HCT116 (cell line): ENCODE measurements around the gene MBD3.

Experiments used
- CBX3 ChIP-seq: IDR thresholded peaks from 2 replicates; pipeline ENCODE4 v1.6.1; 2012; ENCODE audit warnings: low read depth
- POLR2A ChIP-seq: IDR thresholded peaks from 2 replicates; pipeline ENCODE4 v1.7.0; 2011; ENCODE audit warnings: borderline replicate concordance; ENCODE audit not compliant: insufficient read depth, insufficient read length; ENCODE audit errors: extremely low read depth
- POLR2AphosphoS5 ChIP-seq: IDR thresholded peaks from 2 replicates; pipeline ENCODE4 v1.6.1; 2011; ENCODE audit warnings: mild to moderate bottlenecking, low read depth, low read length, moderate library complexity
- ZFX ChIP-seq: fragments of 450-650 bp; IDR thresholded peaks from 2 replicates; pipeline ENCODE4 v1.6.1; 2017
- TF ChIP-seq, protein P1 (sequence below): IDR thresholded peaks from 2 replicates; pipeline ENCODE4 v1.6.1; 2012
- TF ChIP-seq, protein P2 (sequence below), 3 experiments: fragments of 200-600 bp in 1 of 3; sonication (generic) in 1 of 3; IDR thresholded peaks in 2 of 3; conservative IDR thresholded peaks in 1 of 3; 2 replicates each; pipeline ENCODE4 v1.5.1; 2012 to 2017; ENCODE audit warnings: low read depth in 2 of 3, low read length in 2 of 3, antibody characterized with exemption in 1 of 3, borderline replicate concordance in 1 of 3, control low read depth in 1 of 3, mild to moderate bottlenecking in 1 of 3, mixed read lengths in 1 of 3, mixed run types in 1 of 3, moderate library complexity in 1 of 3; ENCODE audit not compliant: insufficient read depth in 1 of 3

DNA sequence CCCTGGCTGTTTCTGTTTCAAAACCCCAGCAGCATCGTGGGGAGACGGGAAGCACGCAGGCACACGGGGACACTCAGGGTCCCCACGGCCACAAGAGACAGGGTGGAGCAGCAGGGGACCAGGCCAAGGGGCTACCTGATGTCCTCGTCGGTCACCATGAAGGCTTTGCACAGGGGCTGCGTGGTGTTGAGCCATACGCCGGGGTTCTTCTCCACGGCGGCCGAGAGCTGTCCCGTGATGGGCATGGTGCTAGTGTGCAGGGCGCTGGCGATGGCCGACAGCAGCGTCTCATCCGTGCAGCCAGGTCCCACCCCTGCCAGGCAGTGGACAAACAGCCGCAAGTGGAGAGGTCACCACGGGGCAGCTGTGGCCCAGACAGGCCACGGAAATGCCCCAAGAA, 11.7 kb downstream of the MBD3 start:
- TF ChIP-seq, protein P1, sequence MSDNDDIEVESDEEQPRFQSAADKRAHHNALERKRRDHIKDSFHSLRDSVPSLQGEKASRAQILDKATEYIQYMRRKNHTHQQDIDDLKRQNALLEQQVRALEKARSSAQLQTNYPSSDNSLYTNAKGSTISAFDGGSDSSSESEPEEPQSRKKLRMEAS: no peak
- TF ChIP-seq ZFX (no peak), POLR2A (no peak), CBX3 (no peak), POLR2AphosphoS5 (no peak)
- TF ChIP-seq, protein P2, sequence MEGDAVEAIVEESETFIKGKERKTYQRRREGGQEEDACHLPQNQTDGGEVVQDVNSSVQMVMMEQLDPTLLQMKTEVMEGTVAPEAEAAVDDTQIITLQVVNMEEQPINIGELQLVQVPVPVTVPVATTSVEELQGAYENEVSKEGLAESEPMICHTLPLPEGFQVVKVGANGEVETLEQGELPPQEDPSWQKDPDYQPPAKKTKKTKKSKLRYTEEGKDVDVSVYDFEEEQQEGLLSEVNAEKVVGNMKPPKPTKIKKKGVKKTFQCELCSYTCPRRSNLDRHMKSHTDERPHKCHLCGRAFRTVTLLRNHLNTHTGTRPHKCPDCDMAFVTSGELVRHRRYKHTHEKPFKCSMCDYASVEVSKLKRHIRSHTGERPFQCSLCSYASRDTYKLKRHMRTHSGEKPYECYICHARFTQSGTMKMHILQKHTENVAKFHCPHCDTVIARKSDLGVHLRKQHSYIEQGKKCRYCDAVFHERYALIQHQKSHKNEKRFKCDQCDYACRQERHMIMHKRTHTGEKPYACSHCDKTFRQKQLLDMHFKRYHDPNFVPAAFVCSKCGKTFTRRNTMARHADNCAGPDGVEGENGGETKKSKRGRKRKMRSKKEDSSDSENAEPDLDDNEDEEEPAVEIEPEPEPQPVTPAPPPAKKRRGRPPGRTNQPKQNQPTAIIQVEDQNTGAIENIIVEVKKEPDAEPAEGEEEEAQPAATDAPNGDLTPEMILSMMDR (IDR thresholded peaks at IDR 0.05 in 2 of 3, conservative IDR thresholded peaks at IDR 0.05 in 1 of 3; ENCODE audit: borderline replicate concordance in 1 of 3, insufficient read depth in 1 of 3, low read depth in 2 of 3, low read length in 2 of 3): no peak
